HG02938 (cell line): ENCODE data around the gene NAV2.

Experiments used
- ATAC-seq: cut with Tn5 transposase; IDR thresholded peaks from one replicate; pipeline ENCODE4 v1.9.1; 2021; ENCODE audit warnings: mild to moderate bottlenecking, moderate library complexity; ENCODE audit not compliant: unreplicated experiment

The NAV2 gene

GRCh38 chr11:20161230-20161918, 448.7 kb downstream of the NAV2 start:
- ATAC-seq = no peak

- ATAC-seq = no peak
Observed at GRCh38 chr11:20161923-20162744, 449.5 kb downstream of the NAV2 start.

GRCh38 chr11:20162824-20163782, 450.5 kb downstream of the NAV2 start:
- no peak for ATAC-seq

GRCh38 chr11:20163783-20164481, 451.3 kb downstream of the NAV2 start:
- ATAC-seq = no peak
